Measurements from ENCODE around the gene VMAC.

The VMAC gene

GRCh38 chr19:5907241-5907640 is 2.6 kb downstream of the VMAC start:
- no peak for DNase-seq

GRCh38 chr19:5908773-5909442 is 4.2 kb downstream of the VMAC start:
- DNase-seq = no peak

- DNase-seq = no peak
These were observed 5.9 kb downstream of the VMAC start for GRCh38 chr19:5910638-5910907.

- no peak for DNase-seq
These were observed 6.7 kb downstream of the VMAC start for GRCh38 chr19:5911366-5911765.

GRCh38 chr19:5913739-5914357 is 9.2 kb downstream of the VMAC start, which contains the start of gene CAPS:
CAPS (plus strand) TSS chr19:5914254; CDS start chr19:5914407, 153 bp downstream.
- DNase-seq = no peak

GRCh38 chr19:5914358-5914774 is 9.7 kb downstream of the VMAC start:
- no peak for DNase-seq

GRCh38 chr19:5914946-5915781 is 10.5 kb downstream of the VMAC start:
- no peak for DNase-seq

GRCh38 chr19:5915782-5916165 is 11.1 kb downstream of the VMAC start:
- DNase-seq = no peak

GRCh38 chr19:5916181-5916708 is 11.6 kb downstream of the VMAC start:
- no peak for DNase-seq

- no peak for DNase-seq
These were observed 12.9 kb downstream of the VMAC start for GRCh38 chr19:5917431-5918107.

- no peak for DNase-seq
These were observed 13.9 kb downstream of the VMAC start for GRCh38 chr19:5918463-5919079.

- DNase-seq = no peak
These were observed 17.0 kb downstream of the VMAC start for GRCh38 chr19:5921516-5922160.

- no peak for DNase-seq
These were observed 17.5 kb downstream of the VMAC start for GRCh38 chr19:5922161-5922545.

GRCh38 chr19:5923356-5923755 is 18.7 kb downstream of the VMAC start:
- DNase-seq = no peak

- DNase-seq = no peak
These were observed 21.3 kb downstream of the VMAC start for GRCh38 chr19:5925830-5926427.

- no peak for DNase-seq
These were observed 22.2 kb downstream of the VMAC start for GRCh38 chr19:5926641-5927440.

GRCh38 chr19:5927441-5927821 is 22.8 kb downstream of the VMAC start:
- DNase-seq = no peak

- no peak for DNase-seq
These were observed 24.5 kb downstream of the VMAC start for GRCh38 chr19:5929179-5929578.

GRCh38 chr19:5929625-5930024 is 25.0 kb downstream of the VMAC start:
- DNase-seq = no peak

- no peak for DNase-seq
These were observed 26.6 kb downstream of the VMAC start for GRCh38 chr19:5931251-5931650.

GRCh38 chr19:5932146-5932545 is 27.5 kb downstream of the VMAC start:
- no peak for DNase-seq

Data from activated CD4-positive, alpha-beta T cell treated with anti-CD3 and anti-CD28 coated beads, Interleukin-2, amount 50 U/mL, for 16 hours (primary cell).